HG03039 (cell line): ENCODE results near the gene MPRIP.

ENCODE experiments used
- ATAC-seq: cut with Tn5 transposase; IDR thresholded peaks from one replicate; pipeline ENCODE4 v1.9.1; 2021; ENCODE audit warnings: mild to moderate bottlenecking, moderate library complexity; ENCODE audit not compliant: unreplicated experiment

The MPRIP gene

DNA sequence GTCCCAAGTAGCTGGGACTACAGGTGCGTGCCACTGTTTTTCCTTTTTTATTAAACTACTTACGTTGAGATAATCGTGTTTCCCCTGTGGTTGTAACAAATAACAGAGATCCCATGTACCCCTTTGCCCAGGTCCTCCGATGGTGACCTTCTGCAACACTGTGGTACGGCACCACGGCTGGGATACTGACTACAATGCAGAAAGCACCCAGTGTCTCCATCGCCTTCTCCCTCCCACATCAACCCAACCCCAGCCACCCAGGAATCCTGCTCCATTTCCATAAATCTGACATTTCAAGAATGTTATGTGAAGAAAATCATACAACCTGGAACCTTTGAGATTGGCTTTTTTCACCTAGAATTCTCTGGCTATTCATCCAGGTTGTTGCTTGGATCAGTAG, 22.1 kb downstream of the MPRIP start:
- no peak for ATAC-seq

DNA sequence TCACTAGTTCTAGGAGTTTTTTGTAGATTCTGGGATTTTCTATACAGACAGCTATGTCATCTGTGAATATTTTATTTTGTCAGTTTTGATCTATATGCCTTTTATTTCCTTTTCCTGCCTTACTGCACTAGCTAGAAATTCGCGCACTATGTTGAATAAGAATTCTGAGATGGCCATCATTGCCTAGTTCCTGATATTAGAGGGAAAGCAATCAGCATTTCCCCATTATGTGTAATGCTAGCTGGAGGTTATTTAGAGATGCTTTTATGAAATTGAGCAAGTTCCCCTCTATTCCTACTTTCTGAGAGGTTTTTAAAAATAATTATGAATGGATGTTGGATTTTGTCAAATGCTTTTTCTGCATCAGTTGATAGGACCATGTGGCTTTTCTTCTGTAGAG, 23.8 kb downstream of the MPRIP start:
- ATAC-seq: no peak

DNA sequence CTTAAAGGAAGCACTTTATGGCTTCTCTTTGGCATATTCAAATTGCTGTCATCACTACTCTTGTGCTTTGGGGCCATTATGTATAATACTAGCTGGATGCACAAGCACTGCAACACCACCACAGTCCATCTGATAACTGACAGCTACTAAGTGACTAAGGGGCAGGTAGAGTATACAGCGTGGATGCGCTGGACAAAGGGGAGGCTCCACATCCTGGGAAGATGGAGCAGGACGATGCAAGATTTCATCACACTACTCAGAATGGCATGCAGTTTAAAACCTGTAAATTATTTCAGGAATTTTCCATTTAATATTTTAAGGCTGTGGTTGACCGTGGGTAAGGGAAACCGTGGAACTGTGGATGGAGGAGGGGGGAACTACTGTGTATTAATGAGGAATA, 25.0 kb downstream of the MPRIP start:
- ATAC-seq: no peak

DNA sequence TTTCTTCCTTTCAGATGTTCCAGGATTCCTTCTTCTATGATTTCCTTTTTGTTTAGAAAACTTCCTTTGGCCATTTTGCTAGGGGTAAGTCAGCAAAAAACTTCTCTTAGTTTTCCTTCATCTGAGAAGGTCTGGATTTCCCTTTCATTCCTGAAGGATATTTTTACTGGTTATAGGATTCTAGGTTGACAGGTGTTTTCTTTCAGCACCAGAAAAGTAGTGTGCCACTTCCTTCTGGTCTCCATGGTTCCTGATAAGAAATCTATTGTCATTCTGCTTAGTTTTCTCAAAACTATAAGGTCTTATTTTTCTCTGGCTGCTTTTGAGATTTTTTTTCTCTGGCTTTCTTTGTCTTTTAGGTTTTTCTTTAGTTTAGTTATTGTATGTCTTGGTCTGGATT, 27.6 kb downstream of the MPRIP start:
- ATAC-seq: no peak

DNA sequence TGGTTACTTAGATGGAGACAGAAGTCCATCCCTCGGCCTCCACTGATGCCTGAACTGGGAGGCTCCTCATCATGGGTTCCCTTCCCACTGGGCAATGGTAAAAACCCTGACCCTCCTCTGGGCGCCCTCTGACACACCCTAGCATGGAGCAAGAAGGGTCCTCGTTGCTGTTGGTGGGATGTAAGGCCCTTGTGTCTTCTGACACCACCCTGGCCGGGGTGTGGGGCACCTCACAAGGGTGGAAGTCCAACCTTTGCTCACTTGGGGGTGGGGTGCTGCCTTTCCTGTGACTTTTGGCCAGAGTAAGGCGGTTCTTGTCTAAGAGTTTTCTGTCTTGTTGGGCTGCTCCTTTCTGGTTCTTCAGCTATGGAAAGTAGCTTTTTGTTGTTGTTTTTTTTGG, 28.7 kb downstream of the MPRIP start:
- no peak for ATAC-seq

DNA sequence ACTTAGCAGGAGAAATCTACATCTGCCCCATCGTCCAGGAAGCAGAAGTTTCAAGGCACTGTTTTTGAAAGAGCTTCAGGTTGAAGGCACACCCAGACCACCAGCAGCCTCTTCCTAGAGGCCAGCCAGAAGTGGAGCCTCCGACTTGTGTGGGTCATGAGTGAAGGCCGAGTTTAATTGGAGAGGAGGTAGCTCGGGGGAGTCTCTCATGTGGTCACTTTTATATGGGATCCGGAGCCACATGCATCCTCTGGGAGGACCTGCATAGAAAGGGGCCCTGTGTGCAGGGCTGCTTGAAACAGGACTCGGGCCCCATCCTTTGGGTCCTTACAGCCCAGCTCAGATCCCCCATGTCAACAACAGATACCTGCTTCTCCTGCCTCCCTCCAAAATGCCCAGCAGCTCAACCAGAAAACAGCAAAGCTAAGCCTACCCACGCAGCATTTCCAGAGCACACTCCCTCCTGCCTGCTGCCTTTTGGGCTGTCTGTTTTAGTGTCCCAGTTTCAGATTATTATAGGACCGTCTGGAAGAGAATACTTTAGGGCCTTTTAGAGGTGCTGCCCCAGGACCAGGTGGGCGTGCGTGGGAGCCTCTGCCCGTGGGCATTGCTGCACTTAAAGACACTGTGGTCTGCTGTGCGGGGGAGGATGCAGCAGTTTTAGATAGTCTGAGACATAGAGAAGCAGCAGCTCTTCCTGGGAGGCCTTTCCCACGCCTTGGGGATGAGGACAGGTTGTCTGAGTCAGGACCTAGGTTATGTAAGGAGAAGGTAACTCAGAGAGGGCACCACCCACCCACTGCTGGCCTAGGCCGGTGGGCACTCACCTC, 29.5 kb downstream of the MPRIP start:
- ATAC-seq: no peak

DNA sequence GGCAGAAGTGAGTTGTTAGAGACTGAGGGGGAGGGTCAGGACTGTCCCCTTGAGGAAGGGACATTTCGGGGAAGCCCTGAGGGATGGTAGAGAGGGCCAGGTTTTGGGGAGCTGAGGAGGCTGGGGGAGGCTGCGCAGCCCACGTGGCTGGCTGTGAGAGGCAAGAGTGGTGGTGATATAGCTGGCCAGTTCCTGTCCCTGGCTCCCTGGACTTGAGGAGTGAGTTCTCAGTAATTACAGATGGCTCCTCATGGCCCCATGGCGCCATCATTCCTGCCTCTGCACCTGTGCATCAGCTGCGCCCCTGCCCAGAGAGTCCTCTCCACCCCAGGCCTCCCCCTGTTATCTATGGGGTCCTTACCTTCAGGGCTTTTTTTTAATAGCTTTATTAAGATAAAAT, 30.3 kb downstream of the MPRIP start:
- ATAC-seq: no peak

DNA sequence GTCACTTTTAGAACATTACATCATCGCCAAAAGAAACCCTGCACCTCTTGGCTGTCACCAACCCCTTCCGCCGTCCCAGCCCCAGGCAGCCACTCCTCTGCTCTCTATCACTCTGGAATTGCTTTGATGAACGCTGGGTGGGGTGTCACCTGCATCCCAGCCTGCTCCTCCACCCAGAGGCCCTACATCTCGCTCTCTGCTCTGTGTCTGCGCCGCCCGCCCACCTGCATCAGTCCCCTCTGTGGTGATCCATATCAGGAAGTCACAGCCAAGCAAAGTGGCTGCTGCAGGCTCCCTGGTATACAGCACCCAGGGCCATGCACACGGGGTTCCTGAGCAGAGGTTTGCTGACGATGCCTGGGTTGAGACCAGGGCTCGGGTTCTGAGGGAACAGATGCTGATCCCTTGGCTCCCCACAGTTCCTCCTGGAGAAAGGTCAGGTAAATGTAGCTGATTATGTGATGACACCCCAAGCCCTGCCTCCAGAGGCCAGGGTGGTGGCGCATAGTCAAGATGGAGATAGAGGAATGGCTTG, 30.8 kb downstream of the MPRIP start:
- no peak for ATAC-seq

DNA sequence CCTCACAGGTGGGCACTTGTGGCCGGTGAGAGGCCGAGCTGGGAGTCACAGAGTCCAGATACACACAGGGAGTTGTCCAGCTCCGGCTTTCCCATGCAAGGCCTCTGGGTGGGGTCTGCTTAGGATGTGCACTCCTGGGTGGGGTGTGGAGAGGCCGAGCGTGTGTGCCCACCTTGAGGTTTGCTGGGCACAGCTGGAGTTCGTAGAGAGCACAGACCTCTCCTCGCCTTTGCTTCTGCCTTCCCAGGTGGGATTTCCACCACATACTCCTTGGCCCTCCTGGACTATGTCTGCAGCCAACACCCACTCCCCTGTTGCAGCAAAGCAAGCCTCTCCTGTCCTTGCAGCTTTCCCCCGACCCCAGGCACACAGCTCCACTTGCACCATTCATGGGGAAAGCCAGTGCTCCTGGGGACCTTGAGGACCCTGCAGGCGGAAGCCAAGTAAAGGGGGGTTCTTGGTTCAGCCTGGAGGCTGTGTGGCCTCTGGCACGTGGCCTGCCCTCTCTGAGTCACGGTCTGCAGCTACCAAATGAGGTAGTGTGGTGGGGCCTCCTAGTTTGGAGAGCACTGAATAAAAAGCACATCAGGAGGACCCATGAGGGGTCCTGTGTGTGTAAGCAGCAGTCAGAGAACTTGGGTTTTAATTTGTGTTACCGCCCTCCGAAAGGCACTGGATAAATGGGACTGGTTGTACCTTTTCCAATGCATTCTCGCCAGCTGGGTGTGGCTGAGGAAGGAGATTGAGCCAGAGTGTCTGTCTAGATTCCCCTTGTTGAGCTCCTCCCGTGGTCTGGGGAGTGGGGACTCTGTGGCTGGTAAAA, 31.5 kb downstream of the MPRIP start:
- no peak for ATAC-seq

DNA sequence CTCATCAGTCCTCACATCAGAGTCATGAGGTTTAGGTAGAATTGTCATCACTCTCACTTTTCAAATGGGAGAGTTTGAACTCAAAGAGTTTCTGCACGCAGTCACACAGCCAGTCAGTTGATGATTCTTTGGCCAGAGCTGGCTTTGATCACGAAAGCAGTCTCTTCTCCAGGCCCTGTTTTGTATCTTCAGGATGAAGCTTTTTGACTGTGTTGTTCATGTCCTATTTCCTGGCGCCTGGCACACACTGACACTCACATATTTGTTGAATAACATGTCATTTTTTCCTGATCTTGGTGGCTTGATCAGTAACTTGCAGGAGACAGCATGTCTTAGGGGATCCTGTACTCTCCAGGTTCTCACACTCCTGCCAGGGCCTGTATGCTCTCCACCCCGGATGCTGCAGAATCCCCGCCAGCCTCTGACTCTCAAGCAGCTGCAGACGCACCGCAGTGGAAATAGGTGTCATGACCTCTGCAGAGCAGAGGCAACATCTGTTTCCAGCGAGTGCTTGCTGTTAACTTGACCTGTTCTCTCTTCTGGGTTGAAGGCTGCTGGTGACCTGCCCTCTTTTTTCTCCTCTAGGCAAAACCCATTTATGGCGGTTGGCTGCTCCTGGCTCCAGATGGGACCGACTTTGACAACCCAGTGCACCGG, 33.0 kb downstream of the MPRIP start:
- no peak for ATAC-seq

DNA sequence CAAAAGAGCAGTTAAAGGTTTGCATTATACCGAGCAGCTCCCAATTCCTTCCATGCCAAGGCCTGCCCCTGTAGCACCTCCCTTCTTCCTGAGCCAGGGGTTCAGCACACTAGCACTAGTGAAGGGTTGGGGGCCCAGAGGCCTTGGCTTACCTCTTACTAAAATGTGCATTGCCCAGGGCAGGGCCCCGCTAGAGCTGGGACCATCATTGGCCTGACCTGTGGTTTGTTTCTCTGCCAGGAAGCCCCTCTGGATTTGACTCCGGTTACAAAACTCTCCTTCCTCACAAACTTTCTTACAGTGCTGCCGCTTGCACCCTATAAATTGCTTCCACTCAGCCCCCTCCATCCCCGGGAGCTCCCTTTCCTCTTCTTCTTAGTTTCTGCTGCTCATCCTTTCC, 33.8 kb downstream of the MPRIP start:
- no peak for ATAC-seq

DNA sequence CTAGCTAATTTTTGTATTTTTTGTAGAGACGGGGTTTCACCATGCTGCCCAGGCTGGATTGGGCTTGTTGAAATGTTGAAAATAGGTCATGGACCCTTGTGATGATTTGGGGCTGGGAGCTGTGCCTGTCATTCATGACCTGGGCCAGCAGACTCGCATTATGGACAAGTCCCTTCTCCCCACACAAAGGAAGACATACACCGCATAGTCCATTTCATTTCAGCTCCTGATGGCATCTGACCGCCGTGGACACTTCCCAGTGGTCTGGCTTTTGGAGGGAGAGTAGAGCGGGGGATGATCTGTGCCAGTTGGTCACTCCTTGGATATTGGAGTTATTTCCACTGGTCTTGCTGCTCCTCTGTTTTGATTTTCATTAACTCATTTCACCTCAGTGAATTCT, 34.8 kb downstream of the MPRIP start:
- no peak for ATAC-seq

DNA sequence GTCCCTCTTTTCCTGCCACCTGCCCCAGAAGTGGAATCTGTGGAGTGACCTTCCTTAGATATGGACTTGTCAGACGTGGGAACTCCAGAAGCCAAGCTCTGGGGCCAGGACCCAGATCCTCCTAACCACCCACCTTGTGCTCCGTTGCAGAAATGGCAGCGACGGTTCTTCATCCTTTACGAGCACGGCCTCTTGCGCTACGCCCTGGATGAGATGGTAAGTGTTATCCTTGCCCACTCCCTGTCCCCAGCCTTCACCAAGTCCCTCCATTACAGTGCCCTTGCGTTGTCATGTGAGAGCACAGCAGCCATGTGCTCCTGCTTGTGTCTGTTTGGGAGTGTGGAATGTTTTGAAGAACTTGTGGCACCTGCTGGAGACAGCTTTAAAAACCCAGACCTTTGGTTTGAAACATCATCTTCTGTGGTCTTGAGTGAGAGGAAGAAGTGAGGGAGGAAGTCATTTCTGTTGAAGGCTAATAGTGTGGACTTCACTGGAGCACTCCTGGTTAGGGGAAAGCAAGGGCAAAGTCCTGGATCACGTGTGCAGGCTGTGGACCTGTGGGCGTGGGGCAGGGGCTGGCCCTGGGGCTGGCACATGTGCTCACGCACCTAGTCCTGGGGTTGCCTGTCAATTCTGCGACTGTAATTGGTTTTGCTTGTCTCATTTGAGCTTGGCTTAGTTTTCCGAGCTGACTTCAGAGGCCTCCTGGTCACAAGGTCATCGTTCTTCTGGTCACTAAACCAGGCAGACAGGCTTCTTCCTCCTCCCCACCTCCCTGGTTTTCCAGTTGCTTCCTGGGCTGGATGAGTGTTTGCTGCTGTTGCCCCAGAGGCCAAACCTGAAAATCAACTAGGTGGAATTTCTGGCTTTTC, 35.8 kb downstream of the MPRIP start:
- ATAC-seq: no peak

DNA sequence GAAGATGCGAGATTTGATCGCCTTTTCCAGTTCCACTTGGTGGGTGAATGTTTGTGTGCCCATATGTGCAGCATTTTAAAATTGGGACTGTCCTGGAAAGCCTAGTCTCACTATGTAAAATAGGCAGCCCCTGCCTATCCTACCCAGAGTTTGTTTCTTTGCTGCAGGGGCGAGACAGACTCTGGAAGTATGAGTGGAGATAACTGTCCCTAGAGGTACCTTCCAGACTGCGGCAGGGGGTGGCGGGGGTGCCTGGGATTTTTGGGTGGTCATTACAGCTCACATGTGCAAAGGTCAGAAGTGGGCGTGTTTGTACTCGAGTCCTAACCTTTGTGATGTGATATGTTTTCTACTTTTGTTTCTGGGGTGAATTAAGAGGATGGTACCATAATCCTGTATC, 36.6 kb downstream of the MPRIP start:
- ATAC-seq: no peak

DNA sequence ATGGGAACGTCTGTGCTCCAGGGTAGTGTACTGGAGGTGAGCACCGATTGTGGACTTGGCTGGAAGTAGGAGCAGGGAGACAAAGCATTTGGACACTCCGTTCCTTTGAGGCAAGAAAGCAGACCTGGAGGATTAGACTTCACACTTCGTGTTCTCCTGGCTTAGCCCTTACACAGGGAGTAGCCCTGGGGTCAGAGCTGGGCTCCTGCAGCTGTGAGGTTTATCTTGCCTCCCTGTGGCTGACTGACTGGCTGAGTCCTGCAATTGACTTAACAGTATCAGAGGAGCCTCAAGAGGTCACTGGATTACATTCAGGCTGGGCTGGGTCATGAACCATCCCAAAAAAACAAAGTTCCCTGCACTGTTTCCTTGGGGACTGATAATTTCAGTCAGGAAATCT, 37.1 kb downstream of the MPRIP start:
- no peak for ATAC-seq

DNA sequence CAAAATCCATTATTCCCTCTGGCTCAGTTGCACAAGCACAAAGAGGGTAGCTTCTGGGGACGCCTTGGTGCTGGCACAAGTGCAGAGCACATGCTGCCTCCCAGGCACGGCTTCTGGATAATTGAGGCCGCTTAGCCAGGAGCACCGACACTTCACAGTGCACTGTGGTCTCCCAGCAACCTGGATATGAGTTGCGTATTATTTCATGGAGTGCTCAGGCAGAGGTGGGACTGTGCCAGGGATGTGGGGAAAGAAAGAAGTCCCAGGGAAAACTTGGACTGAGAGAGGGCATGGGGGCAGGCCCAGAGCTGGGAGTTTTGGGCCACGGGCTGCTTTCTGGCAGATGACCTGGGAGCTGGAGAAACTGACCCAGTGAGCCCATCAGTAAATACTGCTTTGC, 37.5 kb downstream of the MPRIP start:
- ATAC-seq: no peak

DNA sequence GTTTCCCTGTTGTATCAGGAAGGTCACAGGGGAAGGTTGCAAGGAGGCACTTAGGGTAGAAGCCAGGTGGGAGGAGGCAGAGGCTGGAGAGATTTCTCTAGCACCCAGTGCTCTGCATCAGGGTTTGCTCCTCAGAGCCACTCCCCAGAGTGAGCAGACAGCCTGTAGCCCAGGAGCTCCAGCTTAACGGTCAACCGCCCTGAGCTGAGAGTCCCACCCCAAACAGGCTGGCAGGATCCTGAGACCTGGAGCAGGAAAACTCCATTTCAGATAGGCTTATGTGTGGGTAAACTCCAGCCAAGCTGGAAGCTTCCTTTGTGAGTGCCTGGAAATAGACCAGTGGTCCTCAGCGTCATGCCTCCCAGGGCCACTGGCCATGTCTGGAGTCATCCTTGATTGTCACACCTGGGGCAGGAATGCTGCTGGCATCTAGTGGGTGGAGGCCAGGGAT, 37.9 kb downstream of the MPRIP start:
- no peak for ATAC-seq

DNA sequence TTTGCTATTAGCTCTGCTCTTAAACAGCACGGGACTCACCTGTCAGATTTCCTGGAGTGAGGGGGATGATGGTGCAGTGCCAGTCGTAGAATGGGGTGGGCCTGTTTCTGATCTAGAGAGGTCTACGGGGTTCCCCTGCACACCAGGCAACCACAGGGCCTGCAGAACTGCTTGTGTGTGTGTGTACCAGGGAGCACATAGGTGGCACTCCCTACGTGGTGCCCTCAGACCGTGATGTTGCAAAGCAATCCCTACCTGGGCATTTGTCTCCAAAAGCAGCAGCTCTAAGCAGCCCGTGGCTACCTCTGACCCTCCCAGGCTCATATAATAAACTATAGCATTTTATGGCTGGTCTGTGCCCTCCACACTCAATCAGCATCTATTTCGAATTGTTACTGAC, 38.5 kb downstream of the MPRIP start:
- no peak for ATAC-seq

DNA sequence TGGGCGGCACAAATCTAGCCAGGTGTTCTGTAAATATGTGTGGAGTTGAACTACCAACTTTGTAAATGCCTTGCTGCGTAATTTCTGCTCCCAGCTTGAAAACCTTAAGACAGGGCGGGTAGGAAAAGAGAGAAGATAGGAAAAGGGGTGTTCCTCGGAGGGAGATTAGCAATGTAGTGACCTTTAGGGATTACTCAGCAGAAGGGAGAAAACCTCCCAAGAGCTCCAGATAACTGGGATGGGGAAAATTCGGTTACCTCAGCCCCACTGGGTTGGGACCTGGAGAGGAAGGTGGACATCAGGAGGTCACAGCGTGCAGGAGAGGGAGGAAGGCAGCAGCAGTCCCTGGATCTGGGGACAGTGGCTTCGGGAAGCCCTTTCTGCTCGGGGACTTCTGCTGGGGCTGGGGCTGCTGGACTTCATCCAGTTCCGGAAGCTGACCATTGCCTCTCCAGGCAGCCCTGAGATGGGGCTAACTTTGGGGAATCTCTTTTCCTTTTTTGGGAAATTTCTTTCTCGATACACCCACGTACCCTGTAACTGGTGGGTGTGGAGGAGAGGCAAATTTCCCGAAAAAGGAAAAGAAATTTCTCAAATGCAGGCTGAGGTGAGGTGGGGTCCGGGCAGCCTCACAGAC, 39.2 kb downstream of the MPRIP start:
- ATAC-seq: no peak

DNA sequence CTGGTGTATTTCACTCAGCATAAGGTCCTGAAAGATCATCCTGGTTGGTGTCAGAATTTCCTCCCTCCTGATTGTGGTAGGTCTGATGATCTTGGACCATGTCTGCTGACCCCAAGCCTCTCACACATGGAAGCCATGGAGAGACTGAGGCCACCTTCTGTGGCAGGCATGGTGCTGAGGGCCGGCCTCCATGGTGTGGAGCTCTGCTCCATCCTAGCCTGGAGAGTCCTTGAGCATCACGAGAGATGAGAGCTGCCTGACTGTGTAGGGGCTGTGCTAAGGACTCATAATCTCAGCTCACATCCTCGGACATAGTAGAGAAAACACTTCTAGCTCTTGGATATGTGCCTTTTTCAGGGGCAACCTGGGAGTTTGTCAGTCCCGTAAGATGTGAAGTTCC, 40.6 kb downstream of the MPRIP start:
- ATAC-seq: no peak
